Kidney glomerular epithelial cell (primary cell): ENCODE data around the gene DGKA.
"Not testable (repeated sequence)": the region's sequence is repeated elsewhere in the genome, so short reads cannot be mapped to it uniquely, and the experiment has no call there.

Experiments
- DNase-seq: peaks from one replicate; lab custom pipeline; 2025; lab: John Stamatoyannopoulos, UW

The DGKA gene

GRCh38 chr12:55930771-55931316 is at the start of gene DGKA:
DGKA (plus strand) TSS chr12:55931162; CDS start chr12:55936504, 5,342 bp downstream.
- DNase-seq: peak; percentile 48

- DNase-seq: no peak
These were observed 45.8 kb upstream of the DGKA start for GRCh38 chr12:55885113-55885512.

GRCh38 chr12:55891310-55891709 is 39.7 kb upstream of the DGKA start:
- no peak for DNase-seq

GRCh38 chr12:55893723-55894122 is 37.2 kb upstream of the DGKA start:
- no peak for DNase-seq

GRCh38 chr12:55899082-55899481 is 31.9 kb upstream of the DGKA start:
- DNase-seq: no peak

GRCh38 chr12:55901881-55902490 is 29.0 kb upstream of the DGKA start:
- no peak for DNase-seq

- DNase-seq: no peak
These were observed 24.9 kb upstream of the DGKA start for GRCh38 chr12:55906056-55906455.

GRCh38 chr12:55908726-55909512 is 22.0 kb upstream of the DGKA start:
- no peak for DNase-seq

GRCh38 chr12:55909513-55909884 is 21.5 kb upstream of the DGKA start:
- DNase-seq: no peak

- no peak for DNase-seq
These were observed 18.1 kb upstream of the DGKA start for GRCh38 chr12:55912908-55913307.

GRCh38 chr12:55915482-55915859 is 15.5 kb upstream of the DGKA start:
- DNase-seq: no peak

GRCh38 chr12:55919032-55919431 is 11.9 kb upstream of the DGKA start:
- peak; percentile 35 for DNase-seq

- no peak for DNase-seq
These were observed 8.8 kb upstream of the DGKA start for GRCh38 chr12:55922126-55922525.

- DNase-seq: not testable (repeated sequence)
These were observed 7.3 kb upstream of the DGKA start for GRCh38 chr12:55923648-55924047.

- no peak for DNase-seq
These were observed 5.6 kb upstream of the DGKA start for GRCh38 chr12:55925371-55925770.

- no peak for DNase-seq
These were observed 4.9 kb upstream of the DGKA start for GRCh38 chr12:55925870-55926737.

GRCh38 chr12:55926738-55927587 is 4.0 kb upstream of the DGKA start:
- DNase-seq: peak; percentile 81

- peak; percentile 44 for DNase-seq
These were observed 3.1 kb upstream of the DGKA start, which contains the start of gene PYM1 for GRCh38 chr12:55927588-55928502. PYM1 (minus strand) TSS chr12:55927894; CDS start chr12:55927761, 133 bp downstream.

- DNase-seq: no peak
These were observed 1.6 kb upstream of the DGKA start for GRCh38 chr12:55929306-55929791.

GRCh38 chr12:55931317-55931779 is 386 bp downstream of the DGKA start:
- DNase-seq: no peak
